ENCODE data around the gene SERHL2. TPM values are rescaled to one million over a fixed set of nuclear protein-coding genes. Genes with fewer than 3 reads are reported as not detected.

The SERHL2 gene
- total RNA-seq, 2 donors from 2014 or later, result 12.6 to 12.8 TPM

DNA sequence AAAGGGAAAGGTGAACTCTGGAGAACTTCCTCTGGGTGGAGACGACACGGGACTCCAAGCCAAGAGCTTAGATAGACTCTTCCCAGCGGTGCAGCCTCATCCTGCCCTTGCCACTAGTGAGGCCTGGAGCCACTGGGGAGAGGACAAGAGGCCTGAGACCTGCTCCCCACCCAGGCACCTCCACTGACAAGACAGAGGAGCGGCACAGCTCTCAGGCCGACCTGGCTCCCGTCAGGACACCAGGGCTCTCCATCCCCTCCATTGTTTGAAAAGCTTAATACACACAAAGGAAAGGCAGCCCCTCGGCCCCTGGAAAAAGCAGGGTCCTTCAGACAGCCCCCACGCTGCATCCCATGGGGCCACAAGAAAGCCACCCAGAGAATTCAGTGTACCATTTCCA lies 31.3 kb downstream of the SERHL2 start:
- no peaks in the 10 kb centered on the region for H3K4me1 ChIP-seq (ENCODE audit: control insufficient read depth, insufficient read depth, low read length)
- H3K36me3 Mint-ChIP-seq (ENCODE audit: low read depth), result peaks cover 59% of the 10 kb centered on the region
- TF ChIP-seq, protein P1, sequence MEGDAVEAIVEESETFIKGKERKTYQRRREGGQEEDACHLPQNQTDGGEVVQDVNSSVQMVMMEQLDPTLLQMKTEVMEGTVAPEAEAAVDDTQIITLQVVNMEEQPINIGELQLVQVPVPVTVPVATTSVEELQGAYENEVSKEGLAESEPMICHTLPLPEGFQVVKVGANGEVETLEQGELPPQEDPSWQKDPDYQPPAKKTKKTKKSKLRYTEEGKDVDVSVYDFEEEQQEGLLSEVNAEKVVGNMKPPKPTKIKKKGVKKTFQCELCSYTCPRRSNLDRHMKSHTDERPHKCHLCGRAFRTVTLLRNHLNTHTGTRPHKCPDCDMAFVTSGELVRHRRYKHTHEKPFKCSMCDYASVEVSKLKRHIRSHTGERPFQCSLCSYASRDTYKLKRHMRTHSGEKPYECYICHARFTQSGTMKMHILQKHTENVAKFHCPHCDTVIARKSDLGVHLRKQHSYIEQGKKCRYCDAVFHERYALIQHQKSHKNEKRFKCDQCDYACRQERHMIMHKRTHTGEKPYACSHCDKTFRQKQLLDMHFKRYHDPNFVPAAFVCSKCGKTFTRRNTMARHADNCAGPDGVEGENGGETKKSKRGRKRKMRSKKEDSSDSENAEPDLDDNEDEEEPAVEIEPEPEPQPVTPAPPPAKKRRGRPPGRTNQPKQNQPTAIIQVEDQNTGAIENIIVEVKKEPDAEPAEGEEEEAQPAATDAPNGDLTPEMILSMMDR (conservative IDR thresholded peaks at IDR 0.05), result no peak
- no peak overlapping the region for H3K27ac Mint-ChIP-seq
- no peak overlapping the region for H3K9ac ChIP-seq (ENCODE audit: extremely low read depth, low read length, poor library complexity, severe bottlenecking)
- H3K27ac ChIP-seq (ENCODE audit: low read depth, low read length), result no peak overlapping the region
- H3K36me3 ChIP-seq (ENCODE audit: control insufficient read depth, insufficient read depth, low read length), result peaks cover 66% of the 10 kb centered on the region
- H3K9me3 Mint-ChIP-seq, result no peaks in the 10 kb centered on the region
- H3K9me3 ChIP-seq (ENCODE audit: control insufficient read depth, low read length), result no peaks in the 10 kb centered on the region
- H3K4me3 Mint-ChIP-seq, result no peak overlapping the region
- H3K27me3 ChIP-seq (ENCODE audit: control insufficient read depth, insufficient read depth, low read length, poor library complexity, severe bottlenecking), result no peaks in the 10 kb centered on the region
- DNase-seq, result no peak
- H3K27me3 Mint-ChIP-seq (ENCODE audit: insufficient read depth), result no peaks in the 10 kb centered on the region
- 94 to 95% methylated on average over 6 to 8 of the region's 8 CpGs for WGBS, 2 experiments (ENCODE audit: insufficient coverage in 1 of 2, insufficient read length in 1 of 2)
- no peak overlapping the region for H3K4me3 ChIP-seq (ENCODE audit: low read length)
- H3K4me1 Mint-ChIP-seq, result peaks cover 9% of the 10 kb centered on the region

- no peak overlapping the region for H3K4me3 Mint-ChIP-seq
Measured at GRCh38 chr22:42586381-42586780, 32.6 kb downstream of the SERHL2 start.

GRCh38 chr22:42587588-42588175 lies 33.9 kb downstream of the SERHL2 start:
- H3K9me3 Mint-ChIP-seq, result no peaks in the 10 kb centered on the region
- H3K9ac ChIP-seq (ENCODE audit: extremely low read depth, low read length, poor library complexity, severe bottlenecking), result no peak overlapping the region
- DNase-seq, result no peak
- H3K27me3 Mint-ChIP-seq (ENCODE audit: insufficient read depth), result no peaks in the 10 kb centered on the region
- H3K36me3 ChIP-seq (ENCODE audit: control insufficient read depth, insufficient read depth, low read length), result peaks cover 89% of the 10 kb centered on the region
- peaks cover 82% of the 10 kb centered on the region for H3K36me3 Mint-ChIP-seq (ENCODE audit: low read depth)
- no peaks in the 10 kb centered on the region for H3K27me3 ChIP-seq (ENCODE audit: control insufficient read depth, insufficient read depth, low read length, poor library complexity, severe bottlenecking)
- TF ChIP-seq, protein P1 (conservative IDR thresholded peaks at IDR 0.05), result no peak
- 92 to 100% methylated on average over 2 to 5 of the region's 5 CpGs for WGBS, 2 experiments (ENCODE audit: insufficient coverage in 1 of 2, insufficient read length in 1 of 2)
- no peaks in the 10 kb centered on the region for H3K9me3 ChIP-seq (ENCODE audit: control insufficient read depth, low read length)
- no peak overlapping the region for H3K27ac ChIP-seq (ENCODE audit: low read depth, low read length)
- H3K4me1 Mint-ChIP-seq, result no peaks in the 10 kb centered on the region
- no peaks in the 10 kb centered on the region for H3K4me1 ChIP-seq (ENCODE audit: control insufficient read depth, insufficient read depth, low read length)
- H3K4me3 Mint-ChIP-seq, result no peak overlapping the region
- no peak overlapping the region for H3K4me3 ChIP-seq (ENCODE audit: low read length)
- H3K27ac Mint-ChIP-seq, result no peak overlapping the region

More at GRCh38 chr22:42586381-42586780, 32.6 kb downstream of the SERHL2 start:
- WGBS, 2 experiments (ENCODE audit: insufficient coverage in 1 of 2, insufficient read length in 1 of 2), result 97 to 99% methylated on average over 4 of the region's 4 CpGs
- Histone ChIP-seq H3K36me3 (ENCODE audit: control insufficient read depth, insufficient read depth, low read length) (peaks cover 76% of the 10 kb centered on the region), H3K4me1 (ENCODE audit: control insufficient read depth, insufficient read depth, low read length) (no peaks in the 10 kb centered on the region), H3K27ac (ENCODE audit: low read depth, low read length) (no peak overlapping the region), H3K27me3 (ENCODE audit: control insufficient read depth, insufficient read depth, low read length, poor library complexity, severe bottlenecking) (no peaks in the 10 kb centered on the region), H3K9ac (ENCODE audit: extremely low read depth, low read length, poor library complexity, severe bottlenecking) (no peak overlapping the region), H3K4me3 (ENCODE audit: low read length) (no peak overlapping the region), H3K9me3 (ENCODE audit: control insufficient read depth, low read length) (no peaks in the 10 kb centered on the region)
- TF ChIP-seq, protein P1 (conservative IDR thresholded peaks at IDR 0.05), result no peak
- Mint-ChIP-seq H3K27ac (no peak overlapping the region), H3K9me3 (no peaks in the 10 kb centered on the region), H3K36me3 (ENCODE audit: low read depth) (peaks cover 69% of the 10 kb centered on the region), H3K4me1 (peaks cover 6% of the 10 kb centered on the region), H3K27me3 (ENCODE audit: insufficient read depth) (no peaks in the 10 kb centered on the region)
- no peak for DNase-seq

All from endodermal cell (in vitro differentiated cells).